SH-SY5Y (cell line): ENCODE results near the gene HRH3.

ENCODE experiments used
- GATA2 ChIP-seq: IDR thresholded peaks from 2 replicates; pipeline ENCODE4 v1.6.1; 2011; ENCODE audit warnings: mild to moderate bottlenecking, low read depth, low read length
- GATA3 ChIP-seq: IDR thresholded peaks from 2 replicates; pipeline ENCODE4 v1.6.1; 2011; ENCODE audit warnings: low read depth, mild to moderate bottlenecking, low read length, moderate library complexity

- no peak for TF ChIP-seq GATA3
- no peak for TF ChIP-seq GATA2
Measured at GRCh38 chr20:62193079-62194025, 26.7 kb downstream of the HRH3 start.
